Stomach (tissue), 9 donors: ENCODE results near the gene NDEL1. TPM values are rescaled to one million over a fixed set of nuclear protein-coding genes. Genes with fewer than 3 reads are reported as not detected.

Source experiments
- DNase-seq, 2 donors: peaks; one replicate each; pipeline versions ENCODE4 v3.0.0 to v3.0.0-alpha.2; 2013 to 2019
- H3K27ac ChIP-seq, 5 donors: fragments of 200-600 bp in 4 of 5; sonication (generic) in 4 of 5; one replicate each; pipeline ENCODE4 v1.5.1; 2013 to 2019; ENCODE audit warnings: mild to moderate bottlenecking in 1 of 5, moderate library complexity in 1 of 5
- H3K27me3 ChIP-seq, 3 donors: fragments of 200-600 bp; sonication (generic); one replicate each; pipeline ENCODE4 v1.5.1; 2017 to 2019; ENCODE audit warnings: mixed run types in 1 of 3
- H3K36me3 ChIP-seq, 4 donors: fragments of 200-600 bp; sonication (generic); 1 replicate in 3 of 4; 2 replicates in 1 of 4; pipeline ENCODE4 v1.5.1; 2016 to 2019
- H3K4me1 ChIP-seq, 4 donors: fragments of 200-600 bp; sonication (generic); one replicate each; pipeline ENCODE4 v1.5.1; 2016 to 2019
- H3K4me3 ChIP-seq, 4 donors: fragments of 200-600 bp; sonication (generic) in 3 of 4; one replicate each; pipeline ENCODE4 v1.5.1; 2016 to 2019; ENCODE audit warnings: mild to moderate bottlenecking in 1 of 4
- H3K9me3 ChIP-seq, 4 donors: fragments of 200-600 bp; sonication (generic); one replicate each; pipeline ENCODE4 v1.5.1; 2016 to 2019
- CTCF ChIP-seq, 7 experiments: fragments of 450-650 bp in 4 of 7; fragments of 200-600 bp in 3 of 7; sonication (generic) in 3 of 7; IDR thresholded peaks; one replicate each; pipeline ENCODE4 v1.5.1; 2016 to 2019; ENCODE audit warnings: antibody characterized with exemption in 7 of 7, control low read depth in 2 of 7, mild to moderate bottlenecking in 1 of 7
- EP300 ChIP-seq: sonication (generic); formaldehyde crosslinking; IDR thresholded peaks from one replicate; pipeline ENCODE4 v1.6.1; 2017; ENCODE audit warnings: antibody characterized with exemption
- POLR2A ChIP-seq, 4 donors: fragments of 450-650 bp; IDR thresholded peaks; one replicate each; pipeline ENCODE4 v1.6.1; 2016; ENCODE audit warnings: antibody characterized with exemption in 4 of 4, control low read depth in 2 of 4, mild to moderate bottlenecking in 1 of 4, moderate library complexity in 1 of 4
- POLR2AphosphoS5 ChIP-seq, 3 donors: sonication (generic); formaldehyde crosslinking; IDR thresholded peaks; one replicate each; pipeline ENCODE4 v1.6.1; 2016; ENCODE audit warnings: antibody characterized with exemption in 3 of 3
- WGBS, 5 donors: extraction: QIAGEN DNeasy Blood & Tissue Kit in 3 of 5; methylation state at CpG; one replicate each; pipeline versions ENCODE4 v1.1.5 to v1.1.7; 2013 to 2018; 5-methylcytosine and 5-hydroxymethylcytosine counted together
- intact Hi-C: fragments of 100-400 bp; cut with DNase I; formaldehyde crosslinking; loops from one replicate; pipeline ENCODE4 v1.15.1; 2023; ENCODE audit warnings: low total_unique reads
- polyA plus RNA-seq, 3 donors: library from polyadenylated mRNA; stranded (reverse); fragments of 200-250 nt; gene quantifications; one replicate each; pipeline ENCODE4 v1.2.3, GENCODE V29; 2013
- total RNA-seq, 5 donors: library from RNA; depleted of rRNA; stranded (reverse); fragments of >200 nt; gene quantifications; one replicate each; pipeline versions ENCODE4 v1.1.0 to v1.2.3, GENCODE V29; 2014 to 2016
- donor health status: healthy with polysubstance abuse.
- donor health status: Bipolar disorder and iron deficiency.
- donor health status: healthy.

The NDEL1 gene
- total and polyA plus RNA-seq, 8 donors = 12.8 to 102 (median 42.9) TPM

GRCh38 chr17:8492121-8492520 is 56.4 kb downstream of the NDEL1 start:
- H3K9me3 ChIP-seq = no peaks in the 10 kb centered on the region
- WGBS, 5 donors = 96 to 97% (median 97%) methylated on average over 17 of the region's 17 CpGs
- no peak overlapping the region for H3K27ac ChIP-seq
- no peaks in the 10 kb centered on the region for H3K4me1 ChIP-seq
- H3K36me3 ChIP-seq = peaks cover 17 to 98% (median 56%) of the 10 kb centered on the region in 4 donors
- intact Hi-C loops = no loop called here
- H3K4me3 ChIP-seq = no peak overlapping the region
- H3K27me3 ChIP-seq = no peaks in the 10 kb centered on the region
- DNase-seq = no peak
- TF ChIP-seq POLR2AphosphoS5 (IDR thresholded peaks at IDR 0.05) (no peak), EP300 (no peak), POLR2A (IDR thresholded peaks at IDR 0.05) (no peak), CTCF (IDR thresholded peaks at IDR 0.05) (no peak)

GRCh38 chr17:8494021-8494420 is 58.3 kb downstream of the NDEL1 start:
- peaks cover 13 to 95% (median 54%) of the 10 kb centered on the region in 4 donors for H3K36me3 ChIP-seq
- intact Hi-C loops = no loop called here
- H3K27ac ChIP-seq = no peak overlapping the region
- H3K4me1 ChIP-seq = no peaks in the 10 kb centered on the region
- WGBS, 5 donors = 81 to 88% (median 83%) methylated on average over 12 of the region's 12 CpGs
- TF ChIP-seq EP300 (no peak), POLR2AphosphoS5 (IDR thresholded peaks at IDR 0.05) (no peak), POLR2A (IDR thresholded peaks at IDR 0.05) (no peak), CTCF (IDR thresholded peaks at IDR 0.05) (no peak)
- H3K27me3 ChIP-seq = no peaks in the 10 kb centered on the region
- no peak for DNase-seq
- no peaks in the 10 kb centered on the region for H3K9me3 ChIP-seq
- no peak overlapping the region for H3K4me3 ChIP-seq

GRCh38 chr17:8494506-8495111 is 58.9 kb downstream of the NDEL1 start:
- Histone ChIP-seq H3K27ac (no peak overlapping the region), H3K4me1 (no peaks in the 10 kb centered on the region), H3K27me3 (no peaks in the 10 kb centered on the region), H3K36me3 (peaks cover 13 to 95% (median 59%) of the 10 kb centered on the region in 4 donors), H3K4me3 (no peak overlapping the region), H3K9me3 (no peaks in the 10 kb centered on the region)
- 74 to 91% (median 89%) methylated on average over 7 to 8 of the region's 8 CpGs for WGBS, 5 donors
- intact Hi-C loops = no loop called here
- DNase-seq = no peak
- TF ChIP-seq POLR2A (IDR thresholded peaks at IDR 0.05) (no peak), EP300 (no peak), POLR2AphosphoS5 (IDR thresholded peaks at IDR 0.05) (no peak), CTCF (IDR thresholded peaks at IDR 0.05) (no peak)

GRCh38 chr17:8496081-8496480 is 60.4 kb downstream of the NDEL1 start:
- no peaks in the 10 kb centered on the region for H3K4me1 ChIP-seq
- intact Hi-C loops = no loop called here
- DNase-seq = no peak
- 87 to 89% (median 88%) methylated on average over 13 of the region's 13 CpGs for WGBS, 5 donors
- TF ChIP-seq EP300 = no peak
- TF ChIP-seq POLR2A (IDR thresholded peaks at IDR 0.05) = no peak
- TF ChIP-seq CTCF (IDR thresholded peaks at IDR 0.05) = no peak
- no peak for TF ChIP-seq POLR2AphosphoS5 (IDR thresholded peaks at IDR 0.05)
- H3K4me3 ChIP-seq = no peak overlapping the region
- H3K9me3 ChIP-seq = no peaks in the 10 kb centered on the region
- H3K36me3 ChIP-seq = peaks cover 8 to 95% (median 58%) of the 10 kb centered on the region in 4 donors
- H3K27ac ChIP-seq = no peak overlapping the region
- H3K27me3 ChIP-seq = no peaks in the 10 kb centered on the region
